Naive thymus-derived CD4-positive, alpha-beta T cell (primary cell): Measurements from ENCODE around the gene IFI16. TPM values are rescaled to one million over a fixed set of nuclear protein-coding genes. Genes with fewer than 3 reads are reported as not detected.

Source experiments
- ATAC-seq: fragments of 150-1000 bp; cut with Tn5 transposase; 2 replicates; pipeline ENCODE4 v1.10.0; 2021; ENCODE audit warnings: mild to moderate bottlenecking, moderate library complexity
- CTCF ChIA-PET: fragments of 350-600 bp; sonication (Branson Sonifier 250); formaldehyde crosslinking; loops from one replicate; lab custom pipeline; 2021; ENCODE audit warnings: antibody characterized with exemption; lab: Charles Lee
- POLR2A ChIA-PET: fragments of 350-600 bp; sonication (Branson Sonifier 250); formaldehyde crosslinking; loops from one replicate; lab custom pipeline; 2021; ENCODE audit warnings: antibody characterized with exemption, inconsistent platforms; lab: Charles Lee
- DNase-seq, 9 donors: peaks; one replicate each; pipeline versions ENCODE4 v3.0.0 to v3.0.0-alpha.2; 2020 to 2022; ENCODE audit warnings: mixed read lengths in 1 of 9
- H3K27ac ChIP-seq: one replicate; pipeline ENCODE4 v1.7.0; 2013; ENCODE audit warnings: mild to moderate bottlenecking, low read depth, low read length, moderate library complexity
- H3K27me3 ChIP-seq, 2 donors: one replicate each; pipeline ENCODE4 v1.7.0; 2013; ENCODE audit warnings: low read length in 2 of 2, mild to moderate bottlenecking in 2 of 2, moderate library complexity in 2 of 2; ENCODE audit not compliant: control insufficient read depth in 2 of 2, insufficient read depth in 2 of 2
- H3K36me3 ChIP-seq, 3 experiments: 1 replicate in 2 of 3; 2 replicates in 1 of 3; pipeline ENCODE4 v1.7.0; 2013; ENCODE audit warnings: low read length in 3 of 3, mild to moderate bottlenecking in 3 of 3, moderate library complexity in 1 of 3; ENCODE audit not compliant: insufficient read depth in 3 of 3, control insufficient read depth in 2 of 3
- H3K4me1 ChIP-seq, 2 donors: one replicate each; pipeline ENCODE4 v1.7.0; 2013; ENCODE audit warnings: low read length in 2 of 2, mild to moderate bottlenecking in 2 of 2, moderate library complexity in 1 of 2; ENCODE audit not compliant: control insufficient read depth in 2 of 2, insufficient read depth in 2 of 2
- H3K4me3 ChIP-seq: 2 replicates; pipeline ENCODE4 v1.7.0; 2013; ENCODE audit warnings: mild to moderate bottlenecking, low read length
- H3K9me3 ChIP-seq, 3 experiments: 1 replicate in 2 of 3; 2 replicates in 1 of 3; pipeline ENCODE4 v1.7.0; 2013; ENCODE audit warnings: low read length in 3 of 3; ENCODE audit not compliant: control insufficient read depth in 2 of 3
- H3K27ac Mint-ChIP-seq, 9 donors: one replicate each; pipeline ENCODE4 v1.8.0; 2020 to 2022; ENCODE audit warnings: mixed read lengths in 9 of 9, mild to moderate bottlenecking in 8 of 9, moderate library complexity in 5 of 9, inconsistent platforms in 2 of 9
- H3K27me3 Mint-ChIP-seq, 5 donors: one replicate each; pipeline ENCODE4 v1.8.0; 2021 to 2022; ENCODE audit warnings: mixed read lengths in 5 of 5, mild to moderate bottlenecking in 1 of 5
- H3K36me3 Mint-ChIP-seq, 5 donors: one replicate each; pipeline ENCODE4 v1.8.0; 2020 to 2022; ENCODE audit warnings: mixed read lengths in 5 of 5, mild to moderate bottlenecking in 3 of 5, inconsistent platforms in 1 of 5
- H3K4me1 Mint-ChIP-seq, 7 donors: one replicate each; pipeline ENCODE4 v1.8.0; 2020 to 2022; ENCODE audit warnings: mixed read lengths in 7 of 7, mild to moderate bottlenecking in 3 of 7, inconsistent platforms in 1 of 7
- H3K4me3 Mint-ChIP-seq, 10 donors: one replicate each; pipeline ENCODE4 v1.8.0; 2020 to 2022; ENCODE audit warnings: mild to moderate bottlenecking in 10 of 10, mixed read lengths in 10 of 10, moderate library complexity in 6 of 10, inconsistent platforms in 2 of 10
- H3K9me3 Mint-ChIP-seq, 11 donors: one replicate each; pipeline ENCODE4 v1.8.0; 2020 to 2022; ENCODE audit warnings: mixed read lengths in 11 of 11, mild to moderate bottlenecking in 4 of 11, inconsistent platforms in 1 of 11, moderate library complexity in 1 of 11
- intact Hi-C, 2 donors: fragments of 100-400 bp; cut with micrococcal nuclease; formaldehyde crosslinking; loops; one replicate each; pipeline ENCODE4 v1.15.1; 2023
- polyA plus RNA-seq, 2 donors: library from polyadenylated mRNA; unstranded; fragments of 300-500 nt; fragmentation: Illumina TruSeq; gene quantifications; one replicate each; pipeline ENCODE4 v1.2.3, GENCODE V29; 2021
- total RNA-seq, 6 experiments: library from RNA in 5 of 6; stranded (reverse) in 5 of 6; gene quantifications; 1 replicate in 5 of 6; 2 replicates in 1 of 6; pipeline ENCODE4 v1.2.3 and lab custom pipeline; 2021 to 2026

Gene IFI16
- total and polyA plus RNA-seq, 7 experiments from 2014 or later: 42.4 to 307 (median 93.9) TPM

DNA sequence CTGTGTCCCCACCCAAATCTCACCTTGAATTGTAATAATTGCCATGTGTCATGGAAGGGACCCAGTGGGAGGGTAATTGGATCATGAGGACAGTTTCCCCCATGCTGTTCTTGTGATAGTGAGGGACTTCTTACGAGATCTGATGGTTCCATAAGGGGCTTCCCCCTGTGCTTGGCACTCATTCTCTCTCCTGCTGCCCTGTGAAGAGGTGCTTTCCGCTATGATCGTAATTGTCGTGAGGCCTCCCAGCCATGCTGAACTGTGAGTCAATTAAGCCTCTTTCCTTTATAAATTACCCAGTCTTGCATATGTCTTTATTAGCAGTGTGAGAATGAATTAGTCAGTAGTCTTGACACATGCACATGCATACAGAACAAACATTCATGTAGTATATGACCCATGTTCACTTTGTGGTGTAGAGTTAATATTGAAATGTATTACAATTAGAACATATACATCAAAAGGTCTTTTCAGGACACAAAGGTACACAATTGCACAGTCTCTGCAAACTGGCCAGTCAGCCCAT lies 16.9 kb upstream of the IFI16 start:
- Histone ChIP-seq H3K27ac (no peak overlapping the region), H3K27me3 (no peaks in the 10 kb centered on the region), H3K9me3 (no peaks in the 10 kb centered on the region), H3K4me1 (peaks cover 0 to 11% of the 10 kb centered on the region in 2 donors), H3K36me3 (no peaks in the 10 kb centered on the region), H3K4me3 (no peak overlapping the region)
- ChIA-PET CTCF (no interaction called here), POLR2A (no interaction called here)
- H3K9me3 Mint-ChIP-seq: peaks cover 0 to 29% (median 2%) of the 10 kb centered on the region in 11 donors
- ATAC-seq: no peak
- DNase-seq: no peak
- no peak overlapping the region for H3K4me3 Mint-ChIP-seq
- intact Hi-C loops: loop anchor here in 1 of 2 donors (10.0 kb wide), 2 partner anchors 328 to 1028 kb away; no protein-coding TSS in a partner anchor
- peaks cover 0 to 3% (median 0%) of the 10 kb centered on the region in 5 donors for H3K27me3 Mint-ChIP-seq
- H3K36me3 Mint-ChIP-seq: peaks cover 0 to 55% (median 25%) of the 10 kb centered on the region in 5 donors
- H3K27ac Mint-ChIP-seq: no peak overlapping the region
- H3K4me1 Mint-ChIP-seq: peaks cover under 1 to 23% (median 10%) of the 10 kb centered on the region in 7 donors

DNA sequence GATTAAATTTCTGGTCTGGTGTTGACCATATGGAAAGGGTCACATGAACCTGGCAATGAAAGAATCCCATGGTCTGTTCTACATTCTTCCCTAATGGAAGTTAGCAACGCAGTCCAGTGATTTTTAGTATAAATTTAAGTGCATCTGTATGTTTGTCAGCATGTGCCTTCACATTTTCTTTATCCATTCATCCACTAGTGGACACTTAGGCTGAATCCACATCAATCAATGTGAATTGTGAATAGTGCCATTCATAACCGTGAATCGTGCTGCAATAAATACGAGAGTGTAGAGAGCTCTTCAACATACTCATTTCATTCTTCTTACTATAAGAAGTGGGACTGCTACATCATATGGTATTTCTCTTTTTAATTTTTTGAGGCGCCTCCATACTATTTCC lies 12.7 kb upstream of the IFI16 start:
- H3K36me3 ChIP-seq: no peaks in the 10 kb centered on the region
- Mint-ChIP-seq H3K27ac (peak overlapping the region in 1 of 9 donors; percentile 70), H3K9me3 (peaks cover 0 to 22% (median 0%) of the 10 kb centered on the region in 11 donors), H3K36me3 (peaks cover 0 to 33% (median 8%) of the 10 kb centered on the region in 5 donors), H3K27me3 (no peaks in the 10 kb centered on the region), H3K4me3 (no peak overlapping the region), H3K4me1 (peaks cover 6 to 36% (median 16%) of the 10 kb centered on the region in 7 donors)
- H3K4me3 ChIP-seq: no peak overlapping the region
- ChIA-PET POLR2A (interaction anchor here (0.6 kb wide), 1 partner anchor 749 kb away, joined by 3 read pairs; no protein-coding TSS in a partner anchor), CTCF (interaction anchor here (2.5 kb wide), 1 partner anchor 793 kb away, joined by 15 read pairs; no protein-coding TSS in a partner anchor)
- peaks cover 6 to 21% of the 10 kb centered on the region in 2 donors for H3K4me1 ChIP-seq
- ATAC-seq (no peak), DNase-seq (no peak)
- no peaks in the 10 kb centered on the region for H3K9me3 ChIP-seq
- no peaks in the 10 kb centered on the region for H3K27me3 ChIP-seq
- intact Hi-C loops: loop anchor here in 1 of 2 donors (10.0 kb wide), 2 partner anchors 332 to 1032 kb away; no protein-coding TSS in a partner anchor
- no peak overlapping the region for H3K27ac ChIP-seq

DNA sequence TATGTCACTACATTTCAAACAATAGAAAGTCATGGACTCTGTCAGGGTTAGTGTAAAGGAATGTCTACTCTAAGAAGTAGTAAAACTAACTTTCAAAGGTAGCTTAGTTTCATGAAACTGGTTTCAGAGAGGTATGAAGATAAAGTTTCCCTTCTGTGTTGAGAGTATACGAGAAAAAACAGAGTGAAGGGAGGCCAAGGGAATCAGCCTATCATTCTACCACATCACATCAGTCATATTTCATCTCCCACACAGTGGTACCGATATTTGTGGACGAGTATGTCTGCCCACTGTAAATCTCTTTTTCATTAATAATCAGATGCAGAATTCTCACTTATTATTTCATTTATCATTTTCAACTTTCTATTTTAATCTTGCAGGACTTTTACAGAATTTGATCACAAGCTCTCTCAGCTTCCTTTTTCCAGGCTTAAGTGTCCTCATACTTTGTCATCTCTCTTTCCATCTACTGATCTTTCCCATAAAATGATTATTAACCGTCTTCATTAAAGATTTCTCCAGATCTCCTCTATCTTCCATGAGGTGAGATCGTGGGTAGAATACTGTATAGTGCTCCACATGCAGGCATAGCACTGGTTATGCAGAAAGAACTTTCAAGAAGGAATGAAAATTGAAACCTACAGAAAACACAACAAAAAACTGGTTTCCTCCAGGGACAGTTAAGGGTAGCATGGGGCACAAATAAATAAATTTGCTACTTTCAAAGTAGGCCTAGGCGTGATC lies 11.5 kb upstream of the IFI16 start:
- ATAC-seq: peak; percentile 55
- no peak overlapping the region for H3K27ac ChIP-seq
- Mint-ChIP-seq H3K4me3 (peak overlapping the region in 7 of 10 donors; percentile 1 to 65 (median 44)), H3K36me3 (peaks cover 0 to 21% (median 0%) of the 10 kb centered on the region in 5 donors), H3K4me1 (peaks cover 6 to 36% (median 16%) of the 10 kb centered on the region in 7 donors), H3K9me3 (peaks cover 0 to 13% (median 0%) of the 10 kb centered on the region in 11 donors), H3K27ac (peak overlapping the region; percentile 9 to 70 (median 48)), H3K27me3 (no peaks in the 10 kb centered on the region)
- ChIA-PET POLR2A (interaction anchor here (0.9 to 1.3 kb wide), 2 partner anchors 10 to 12 kb away, joined by 3 to 7 read pairs; partner anchors contain the start of gene IFI16), CTCF (interaction anchor here (0.6 to 2.5 kb wide), 9 partner anchors 8 to 794 kb away, joined by 3 to 15 read pairs (median 4); no protein-coding TSS in a partner anchor)
- H3K4me3 ChIP-seq: no peak overlapping the region
- no peaks in the 10 kb centered on the region for H3K9me3 ChIP-seq
- no peaks in the 10 kb centered on the region for H3K36me3 ChIP-seq
- DNase-seq: no peak
- peaks cover 6 to 21% of the 10 kb centered on the region in 2 donors for H3K4me1 ChIP-seq
- H3K27me3 ChIP-seq: no peaks in the 10 kb centered on the region
- intact Hi-C loops: loop anchor here (1.0 to 10.0 kb wide), 12 partner anchors 11 to 1033 kb away; partner anchors contain the start of genes IFI16 (in 1 of the 2) and PYHIN1 (in 1 of the 2)

DNA sequence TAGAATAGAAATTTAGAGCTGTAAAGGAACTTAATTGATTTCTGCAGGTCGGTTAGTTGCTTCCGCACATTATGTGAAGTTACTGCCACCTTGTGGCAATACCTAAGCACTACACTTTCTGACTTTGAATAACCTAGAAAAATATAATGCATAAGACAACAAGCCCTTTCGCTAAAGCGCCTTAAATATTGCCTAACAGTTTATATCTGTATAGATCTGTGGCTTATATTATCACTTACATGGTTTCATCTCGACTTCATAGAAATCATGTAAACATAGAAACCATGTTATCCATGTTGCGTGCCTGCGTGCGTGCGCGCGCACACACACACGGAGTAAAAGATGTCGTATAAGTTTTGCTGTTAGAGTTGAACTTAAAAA lies 10.9 kb upstream of the IFI16 start:
- POLR2A ChIA-PET: interaction anchor here (1.3 kb wide), 1 partner anchor 12 kb away, joined by 7 read pairs; the partner anchor contains the start of gene IFI16
- intact Hi-C loops: loop anchor here (1.0 to 10.0 kb wide), 13 partner anchors 10 to 1034 kb away; partner anchors contain the start of genes IFI16 (in 1 of the 2) and PYHIN1 (in 1 of the 2)
- DNase-seq: peak in 7 of 9 donors; percentile 43 to 74 (median 65)

DNA sequence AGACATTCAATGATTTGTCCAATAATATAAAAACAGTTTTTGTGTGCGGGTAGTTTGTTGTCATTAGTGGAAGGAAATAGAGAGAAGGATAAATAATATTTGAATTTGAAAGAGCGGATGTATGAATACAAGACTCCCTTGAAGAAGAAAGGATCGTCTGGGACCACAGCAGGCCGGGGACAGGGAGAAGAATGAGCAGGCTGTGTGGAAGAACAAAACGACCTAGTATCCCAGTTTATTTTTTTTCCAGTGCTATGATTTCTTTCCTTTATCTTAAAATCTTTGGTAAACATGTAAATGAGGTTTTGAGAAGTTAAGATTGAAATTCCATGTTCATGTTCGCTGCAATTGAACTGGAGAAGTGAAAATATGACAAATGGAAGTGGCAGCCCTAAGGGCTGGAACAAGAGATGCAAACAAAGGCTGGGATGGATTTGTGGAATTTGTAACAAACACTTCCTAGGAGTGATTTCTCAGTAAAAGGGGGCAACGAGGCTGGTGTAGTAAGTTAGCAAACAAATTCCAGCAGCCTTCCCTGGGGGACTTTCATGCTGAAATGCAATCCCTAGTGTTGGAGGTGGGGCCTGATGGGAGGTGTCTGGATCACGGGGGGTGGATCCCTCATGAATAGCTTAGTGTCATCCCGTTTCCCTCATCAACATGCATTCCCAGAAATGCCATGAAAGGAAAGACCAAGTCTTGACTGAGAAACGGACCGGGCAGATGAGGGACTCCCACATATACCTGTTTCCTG lies 10.2 kb upstream of the IFI16 start:
- Histone ChIP-seq H3K4me3 (no peak overlapping the region), H3K36me3 (no peaks in the 10 kb centered on the region), H3K27ac (no peak overlapping the region), H3K27me3 (no peaks in the 10 kb centered on the region), H3K4me1 (peaks cover 6 to 21% of the 10 kb centered on the region in 2 donors), H3K9me3 (no peaks in the 10 kb centered on the region)
- peaks cover 0 to 13% (median 0%) of the 10 kb centered on the region in 5 donors for H3K36me3 Mint-ChIP-seq
- intact Hi-C loops: loop anchor here (1.0 to 10.0 kb wide), 5 partner anchors 9 to 1035 kb away; partner anchors contain the start of gene PYHIN1 (in 1 of the 2)
- DNase-seq (no peak), ATAC-seq (no peak)
- peak overlapping the region in 1 of 9 donors; percentile 44 for H3K27ac Mint-ChIP-seq
- no peaks in the 10 kb centered on the region for H3K27me3 Mint-ChIP-seq
- H3K4me1 Mint-ChIP-seq: peaks cover 6 to 36% (median 16%) of the 10 kb centered on the region in 7 donors
- ChIA-PET CTCF (interaction anchor here (1.7 kb wide), 1 partner anchor 796 kb away, joined by 7 read pairs; no protein-coding TSS in a partner anchor), POLR2A (interaction anchor here (0.6 kb wide), 1 partner anchor 1204 kb away, joined by 3 read pairs; no protein-coding TSS in a partner anchor)
- no peak overlapping the region for H3K4me3 Mint-ChIP-seq
- H3K9me3 Mint-ChIP-seq: peaks cover 0 to 7% (median 0%) of the 10 kb centered on the region in 11 donors

More for the DNA sequence above, 10.9 kb upstream of the IFI16 start:
- CTCF ChIA-PET: interaction anchor here (0.9 to 2.5 kb wide), 8 partner anchors 9 to 795 kb away, joined by 3 to 15 read pairs (median 4); no protein-coding TSS in a partner anchor
- peaks cover 6 to 36% (median 16%) of the 10 kb centered on the region in 7 donors for H3K4me1 Mint-ChIP-seq
- no peak overlapping the region for H3K27ac ChIP-seq
- H3K4me3 Mint-ChIP-seq: peak overlapping the region in 7 of 10 donors; percentile 1 to 65 (median 44)
- peaks cover 6 to 21% of the 10 kb centered on the region in 2 donors for H3K4me1 ChIP-seq
- no peaks in the 10 kb centered on the region for H3K27me3 Mint-ChIP-seq
- ATAC-seq: peak; percentile 88
- no peaks in the 10 kb centered on the region for H3K27me3 ChIP-seq
- H3K4me3 ChIP-seq: no peak overlapping the region
- peak overlapping the region in 5 of 9 donors; percentile 10 to 70 (median 48) for H3K27ac Mint-ChIP-seq
- peaks cover 0 to 16% (median 0%) of the 10 kb centered on the region in 5 donors for H3K36me3 Mint-ChIP-seq
- H3K9me3 ChIP-seq: no peaks in the 10 kb centered on the region
- no peaks in the 10 kb centered on the region for H3K36me3 ChIP-seq
- H3K9me3 Mint-ChIP-seq: peaks cover 0 to 10% (median 0%) of the 10 kb centered on the region in 11 donors
